GM21381 (cell line): ENCODE results near the gene ZNF138.
"Not testable (repeated sequence)": the region's sequence is repeated elsewhere in the genome, so short reads cannot be mapped to it uniquely, and the experiment has no call there.

ENCODE experiments used
- ATAC-seq: cut with Tn5 transposase; IDR thresholded peaks from one replicate; pipeline ENCODE4 v1.9.1; 2021; ENCODE audit warnings: mild to moderate bottlenecking, moderate library complexity; ENCODE audit not compliant: unreplicated experiment

ZNF138 gene

DNA sequence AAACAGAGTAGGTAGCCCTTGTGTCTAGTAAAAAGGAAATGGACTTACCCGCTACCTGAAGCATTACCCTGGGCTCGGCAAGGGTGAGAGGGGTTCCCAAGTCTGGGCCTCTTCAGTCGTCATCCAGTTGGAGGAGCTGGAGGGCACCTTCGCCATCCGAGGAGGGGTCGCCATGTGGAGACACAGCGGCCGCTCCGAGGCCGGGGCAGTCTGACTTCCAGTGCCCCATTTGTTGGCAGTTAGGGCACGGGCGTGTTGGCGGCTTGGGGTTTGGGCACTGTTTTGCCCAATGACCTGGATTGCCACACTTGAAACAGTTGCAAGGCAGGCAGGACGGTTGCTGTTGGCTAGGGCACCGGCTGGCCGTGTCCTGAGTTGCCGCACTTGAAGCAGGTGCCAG is 43.8 kb downstream of the ZNF138 start:
- not testable (repeated sequence) for ATAC-seq

DNA sequence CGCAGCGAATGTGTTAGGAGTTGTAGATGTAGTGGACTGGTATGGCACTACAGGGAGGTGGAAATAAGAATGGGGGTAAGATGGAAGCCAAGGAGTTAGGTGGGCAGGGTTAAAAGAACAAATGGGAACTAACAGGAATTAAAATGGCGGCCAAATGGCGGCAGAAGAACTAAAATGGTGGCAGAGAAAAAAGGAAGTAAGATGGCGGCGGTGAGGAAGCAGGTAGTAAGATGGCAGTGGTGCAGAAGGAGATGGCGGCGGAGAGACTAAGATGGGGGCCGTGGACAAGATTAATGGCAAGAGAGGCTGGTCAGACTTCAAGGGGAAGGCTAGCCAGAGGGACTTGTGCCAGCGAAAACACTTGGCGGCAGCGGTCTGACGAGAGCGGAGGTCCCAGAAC is 44.5 kb downstream of the ZNF138 start:
- no peak for ATAC-seq

DNA sequence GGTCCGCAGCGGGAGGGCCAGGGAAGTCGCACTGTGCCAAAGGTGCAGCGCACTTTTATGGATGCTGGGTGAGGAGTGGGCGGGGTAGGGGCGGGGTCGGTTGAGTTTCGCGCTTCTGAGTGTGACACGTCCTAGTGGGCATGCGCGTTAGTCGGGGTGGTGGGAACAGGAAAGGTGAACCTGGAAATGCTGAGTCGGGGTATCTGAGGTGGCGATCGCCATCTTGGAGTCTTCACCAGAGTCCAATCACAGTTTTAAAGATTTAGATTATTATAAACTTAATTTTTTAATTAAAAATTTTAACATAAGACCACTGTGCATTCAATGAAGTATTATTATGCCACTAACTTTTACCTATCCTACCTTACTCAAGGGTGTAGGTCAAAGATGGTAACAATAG is 45.7 kb downstream of the ZNF138 start:
- no peak for ATAC-seq

DNA sequence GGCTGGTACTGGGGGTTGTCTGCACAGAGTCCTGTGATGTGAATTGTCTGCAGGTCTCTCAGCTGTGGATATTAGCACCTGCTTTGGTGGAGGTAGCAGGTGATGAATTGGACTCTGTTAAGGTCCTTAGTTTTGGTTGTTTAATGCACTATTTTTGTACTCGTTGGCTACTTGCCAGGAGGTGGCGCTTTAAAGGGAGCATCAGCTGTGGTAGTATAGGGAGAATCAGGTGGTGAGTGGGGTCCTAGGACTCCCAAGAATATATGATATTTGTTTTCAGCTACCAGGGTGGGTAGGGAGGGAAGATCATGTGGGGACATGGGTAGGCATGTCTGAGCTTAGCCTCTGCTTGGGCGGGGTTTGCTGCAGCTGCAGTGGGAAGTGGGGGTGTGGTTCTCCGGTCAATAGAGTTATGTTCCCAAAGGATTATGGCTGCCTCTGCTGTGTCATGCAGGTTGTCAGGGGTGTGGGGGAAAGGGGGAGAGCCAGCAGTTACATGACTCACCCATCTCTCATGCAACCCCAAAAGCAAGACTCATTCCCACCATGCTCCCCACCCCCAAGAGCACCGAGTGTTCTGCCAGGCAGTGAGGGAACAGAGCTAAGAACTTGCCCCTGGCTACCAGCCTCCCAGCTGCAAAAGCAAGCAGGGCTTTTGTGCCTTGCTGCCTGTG is 55.2 kb downstream of the ZNF138 start:
- no peak for ATAC-seq

DNA sequence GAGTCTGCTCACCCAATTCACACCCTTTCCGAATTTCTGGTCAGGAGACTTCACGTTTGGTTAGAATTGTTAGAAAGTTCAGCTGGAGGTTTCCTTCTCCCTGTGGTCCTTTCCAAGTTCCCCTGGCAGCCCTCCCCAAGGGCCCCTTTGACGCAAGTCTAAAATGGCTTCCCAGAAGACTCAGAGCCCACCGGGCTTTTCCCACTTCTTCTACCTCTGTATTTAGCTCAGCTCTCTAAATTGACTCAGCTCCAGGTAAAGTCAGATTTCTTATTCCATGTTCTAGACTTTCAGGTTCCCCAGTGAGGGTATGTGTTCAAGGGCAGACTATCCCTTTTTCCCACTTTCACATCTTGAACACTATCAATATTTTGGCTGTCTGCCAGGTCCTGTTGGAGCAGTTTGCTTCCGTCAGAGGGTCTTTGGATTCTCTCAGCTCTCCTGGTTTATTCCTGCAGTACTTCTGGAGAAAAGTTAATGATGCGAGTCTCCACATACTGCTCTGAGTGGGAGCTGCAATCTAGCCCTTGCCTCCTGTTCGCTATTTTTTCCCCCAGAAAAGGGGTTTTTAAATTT is 55.8 kb downstream of the ZNF138 start:
- ATAC-seq: no peak

DNA sequence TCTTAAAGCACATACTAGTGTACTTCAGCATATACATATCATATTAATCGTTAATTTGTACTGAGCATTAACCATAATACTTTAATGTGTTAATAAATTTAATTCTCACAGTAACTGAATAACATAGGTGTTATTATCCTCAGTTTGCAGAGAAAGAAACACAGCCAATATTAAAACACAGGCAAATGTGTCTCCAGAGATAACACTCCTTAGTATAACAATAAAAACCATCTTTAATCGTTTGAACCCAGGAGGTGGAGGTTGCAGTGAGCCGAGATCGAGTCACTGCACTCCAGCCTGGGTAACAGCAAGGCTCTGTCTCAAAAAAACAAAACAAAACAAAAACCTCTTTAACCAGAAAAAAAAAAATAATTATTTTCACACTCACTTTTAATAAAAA is 59.5 kb downstream of the ZNF138 start:
- no peak for ATAC-seq

DNA sequence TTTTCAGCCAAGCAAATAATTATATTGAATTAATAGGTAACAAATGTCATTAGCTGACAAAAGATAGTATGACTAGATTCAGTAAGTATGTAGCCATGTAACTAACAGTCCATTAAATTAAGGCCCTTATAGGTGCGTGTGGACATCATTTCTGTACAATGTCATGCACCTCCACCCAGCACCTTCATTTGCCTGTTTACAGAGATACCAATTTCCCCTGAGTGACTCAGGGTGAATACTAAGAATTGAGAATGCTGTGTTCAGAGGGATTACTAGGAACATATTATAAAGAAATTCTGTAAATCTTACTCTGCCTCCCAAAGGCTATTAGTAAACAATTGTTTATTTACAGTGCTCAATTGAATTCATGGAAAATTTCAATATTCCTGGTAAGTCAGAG is 60.7 kb downstream of the ZNF138 start:
- no peak for ATAC-seq

DNA sequence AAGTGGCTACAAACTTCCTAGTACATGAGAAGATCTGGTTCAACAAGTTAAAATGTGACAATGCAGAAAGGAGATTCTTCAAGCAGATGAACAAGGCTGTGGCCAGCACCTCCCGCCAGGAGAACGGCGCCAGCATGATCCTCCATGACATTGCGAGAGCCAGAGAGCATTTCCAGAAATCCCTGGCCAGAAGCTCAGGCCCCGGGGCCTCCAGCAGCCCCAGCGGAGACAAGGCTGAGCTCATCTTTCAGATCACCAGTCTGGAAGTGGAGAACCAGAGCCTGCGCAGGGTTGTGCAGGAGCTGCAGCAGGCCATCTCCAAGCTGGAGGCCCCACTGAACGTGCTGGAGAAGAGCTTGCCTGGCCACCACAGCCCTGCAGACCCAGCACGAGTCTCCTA is 68.8 kb downstream of the ZNF138 start:
- no peak for ATAC-seq

DNA sequence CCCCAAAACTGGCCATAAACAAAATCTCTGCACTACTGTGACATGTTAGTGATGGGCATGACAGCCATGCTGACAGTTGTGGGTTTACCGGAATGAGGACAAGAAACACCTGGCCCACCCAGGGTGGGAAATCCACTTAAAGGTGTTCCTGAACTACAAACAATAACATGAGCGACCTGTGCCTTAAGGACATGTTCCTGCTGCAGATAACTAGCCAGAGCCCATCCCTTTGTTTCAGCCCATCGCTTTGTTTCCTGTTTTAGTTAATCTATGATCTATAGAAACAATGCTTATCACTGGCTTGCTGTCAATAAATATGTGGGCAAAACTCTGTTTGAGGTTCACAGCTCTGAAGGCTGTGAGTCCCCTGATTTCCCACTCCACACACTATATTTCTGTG is 69.3 kb downstream of the ZNF138 start:
- not testable (repeated sequence) for ATAC-seq

DNA sequence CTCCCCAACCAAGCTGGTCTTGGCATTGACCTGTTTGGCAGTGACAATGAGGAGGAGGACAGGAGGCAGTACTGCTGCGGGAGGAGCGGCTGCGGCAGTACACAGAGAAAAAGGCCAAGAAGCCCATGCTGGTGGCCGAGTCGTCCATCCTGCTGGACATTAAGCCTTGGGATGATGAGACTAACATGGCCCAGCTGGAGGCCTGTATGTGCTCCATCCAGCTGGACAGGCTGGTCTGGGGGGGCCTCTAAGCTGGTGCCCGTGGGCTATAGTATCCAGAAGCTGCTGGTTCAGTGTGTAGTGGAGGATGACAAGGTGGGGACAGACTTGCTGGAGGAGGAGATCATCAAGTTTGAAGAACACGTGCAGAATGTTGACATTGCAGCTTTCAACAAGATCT is 69.7 kb downstream of the ZNF138 start:
- no peak for ATAC-seq

DNA sequence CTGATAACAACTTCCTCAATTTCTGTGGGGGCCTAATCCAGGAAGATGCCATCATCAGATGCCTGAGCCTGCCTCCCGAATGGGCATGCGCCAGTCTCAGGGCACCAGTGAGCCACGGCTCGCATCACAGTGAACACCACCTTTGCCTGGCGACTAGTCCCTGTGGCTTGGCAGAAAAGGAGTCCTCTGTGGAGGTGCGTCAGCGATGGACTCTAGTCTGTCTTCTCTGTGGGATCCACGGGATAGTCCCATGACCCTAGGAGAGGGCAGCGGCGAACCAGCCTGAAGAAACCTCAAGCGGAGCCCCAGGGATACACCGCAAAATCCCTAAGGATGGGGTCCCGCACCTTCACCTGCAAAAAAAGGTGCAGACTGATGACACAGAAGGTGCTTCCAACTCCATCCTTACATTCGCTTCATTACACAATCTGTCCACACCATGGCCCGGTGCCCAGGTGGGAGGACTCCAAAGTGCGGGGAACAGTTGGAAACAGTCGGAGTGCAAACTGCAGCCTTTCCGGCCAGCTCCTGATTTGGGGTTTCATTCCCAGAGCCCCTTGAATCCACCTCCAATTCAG is 73.7 kb downstream of the ZNF138 start:
- no peak for ATAC-seq

DNA sequence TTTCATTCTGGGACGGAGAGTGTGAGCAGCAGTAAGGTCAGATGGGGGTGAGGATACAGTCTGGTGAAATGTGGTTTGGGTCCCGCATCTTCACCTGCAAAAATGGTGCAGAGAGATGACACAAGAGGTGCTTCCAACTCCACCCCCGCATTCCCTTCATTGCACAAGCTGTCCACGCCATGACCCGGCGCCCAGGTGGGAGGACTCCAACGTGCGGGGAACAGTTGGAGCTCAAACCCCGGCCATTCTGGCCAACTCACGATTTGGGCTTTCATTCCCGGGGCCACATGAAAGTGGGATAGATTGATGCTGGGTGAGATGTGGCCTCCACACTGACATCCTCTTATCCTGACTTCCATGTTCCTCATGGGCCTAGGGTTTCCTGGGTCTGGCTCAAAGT is 74.3 kb downstream of the ZNF138 start:
- no peak for ATAC-seq

DNA sequence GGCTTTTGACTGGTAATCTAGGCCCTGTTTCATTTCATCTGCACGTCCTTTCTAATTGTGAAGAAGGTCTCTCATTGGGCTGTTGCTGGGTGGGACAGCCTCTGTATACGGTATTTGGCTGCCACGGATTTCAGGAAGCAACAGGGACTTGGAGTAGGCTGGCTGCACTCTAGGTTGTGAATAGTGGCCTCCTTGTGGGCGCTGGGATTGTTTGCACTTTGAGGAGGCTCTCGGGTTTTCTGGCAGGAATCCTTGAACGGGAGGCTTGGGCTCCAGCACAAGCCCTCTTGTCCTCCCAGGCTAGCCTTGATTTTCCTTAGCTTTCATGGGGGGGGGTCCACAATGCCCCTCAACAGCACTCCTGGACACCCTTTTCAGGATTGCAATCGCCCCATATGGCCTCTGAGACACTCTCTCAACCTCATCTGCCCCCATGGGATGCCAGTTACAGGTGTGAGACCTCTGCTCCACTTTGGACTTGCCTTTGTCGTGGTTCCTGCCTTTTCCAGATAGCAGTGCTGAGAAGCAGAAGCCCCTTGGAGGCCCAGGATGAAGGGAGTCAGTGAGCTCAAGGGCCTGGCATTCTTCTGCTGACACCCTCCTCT is 75.0 kb downstream of the ZNF138 start:
- ATAC-seq: no peak

DNA sequence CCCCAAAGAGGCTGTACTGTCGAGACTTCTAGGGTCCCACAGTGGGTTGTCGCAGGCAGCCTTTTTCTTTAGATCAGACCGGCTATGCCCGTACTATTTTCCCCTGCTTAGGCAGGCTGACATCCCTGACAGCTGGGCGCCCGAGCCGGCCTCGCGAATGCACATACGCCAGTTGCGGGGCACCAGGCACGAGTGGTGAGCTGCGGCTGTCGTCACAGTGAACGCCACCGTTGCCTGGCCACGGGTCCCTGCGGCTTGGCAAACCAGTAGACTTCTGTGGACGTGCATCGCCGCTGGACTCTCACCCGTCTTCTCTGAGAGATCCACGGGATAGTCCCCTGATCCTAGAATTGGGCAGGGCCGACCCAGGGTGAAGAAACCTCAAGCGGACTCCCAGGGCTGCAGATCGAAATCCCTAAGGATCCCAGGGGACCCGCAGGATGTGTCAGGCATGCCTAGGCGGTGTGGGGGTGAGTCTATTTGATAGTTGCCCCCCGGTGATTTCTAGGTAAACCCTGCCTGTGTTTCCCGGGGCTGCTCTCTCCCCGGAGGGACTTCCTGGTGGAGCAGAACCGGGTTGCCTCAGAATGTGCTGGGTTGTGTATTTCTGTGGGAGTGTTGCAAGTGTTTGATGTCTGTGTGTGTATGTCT is 75.8 kb downstream of the ZNF138 start:
- no peak for ATAC-seq

DNA sequence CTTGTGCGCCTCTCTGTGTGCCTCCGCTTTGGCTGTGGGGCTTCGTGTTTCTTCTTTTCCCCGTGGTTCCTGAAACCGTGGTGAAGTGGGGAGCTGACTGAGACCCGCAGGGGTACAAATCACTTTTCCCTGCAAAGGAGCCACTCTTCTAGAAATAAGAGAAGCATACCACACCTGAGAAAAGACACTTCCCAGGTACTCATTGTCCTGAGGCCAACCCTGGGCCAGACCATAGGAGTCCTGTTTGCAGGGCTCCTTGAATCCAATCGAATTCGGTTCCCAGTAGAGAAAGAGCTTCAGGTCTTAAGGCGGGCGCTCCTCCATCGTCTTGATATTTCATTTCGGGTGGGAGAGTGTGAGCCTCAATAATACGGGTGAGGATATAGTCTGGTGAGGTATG is 76.4 kb downstream of the ZNF138 start:
- no peak for ATAC-seq

DNA sequence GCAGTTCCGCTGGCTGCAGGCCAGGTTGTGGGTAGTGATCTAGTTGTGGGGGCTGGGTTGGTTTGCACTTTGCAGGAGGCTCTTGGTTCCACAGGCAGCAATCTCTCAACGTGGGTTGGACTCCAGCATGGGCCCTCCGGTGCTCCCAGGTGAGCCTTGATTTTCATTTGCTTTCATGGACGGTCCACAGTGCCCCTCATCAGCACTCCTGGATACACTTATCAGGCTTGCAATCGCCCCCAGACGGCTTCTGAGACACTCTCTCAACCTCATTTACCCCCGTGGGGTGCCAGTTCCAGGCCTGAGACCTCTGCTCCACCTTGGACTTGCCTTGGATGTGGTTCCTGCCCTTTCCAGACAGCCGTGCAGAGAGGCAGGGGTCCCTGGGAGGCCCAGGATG is 77.5 kb downstream of the ZNF138 start:
- no peak for ATAC-seq

DNA sequence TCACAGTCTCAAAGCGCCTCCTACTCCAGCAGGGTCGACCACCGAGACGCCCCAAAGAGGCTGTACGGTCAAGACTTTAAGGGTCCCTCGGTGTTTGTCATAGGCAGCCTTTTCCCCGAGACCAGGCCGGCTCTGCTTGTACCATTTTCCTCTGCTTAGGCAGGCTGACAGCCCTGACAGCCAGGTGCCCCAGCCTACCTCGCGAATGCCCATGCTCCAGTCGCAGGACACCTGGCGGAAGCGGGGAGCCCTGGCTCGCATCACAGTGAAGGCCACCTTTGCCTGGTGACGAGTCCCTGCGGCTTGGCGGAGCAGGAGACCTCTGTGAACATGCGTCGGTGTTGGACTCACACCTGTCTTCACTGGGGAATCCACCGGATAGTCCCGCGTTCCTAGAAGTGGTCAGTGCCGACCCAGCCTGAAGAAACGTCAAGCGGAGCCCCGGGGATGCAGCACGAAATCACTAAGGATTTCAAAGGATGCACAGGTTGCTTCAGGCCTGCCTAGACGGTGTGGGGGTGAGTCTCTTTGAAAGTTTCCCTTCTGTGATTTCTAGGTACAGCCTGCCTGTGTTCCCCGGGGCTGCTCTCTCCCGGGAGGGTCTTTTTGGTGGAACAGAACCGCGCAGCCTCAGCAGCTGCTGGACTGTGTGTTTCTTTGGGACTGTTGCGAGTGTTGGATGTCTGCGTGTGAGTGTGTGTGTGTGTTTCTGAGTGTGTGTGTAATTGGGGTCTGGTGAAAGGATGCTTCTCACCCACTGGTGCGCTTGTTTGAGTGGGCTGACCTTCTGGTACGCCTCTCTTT is 78.3 kb downstream of the ZNF138 start:
- ATAC-seq: no peak

DNA sequence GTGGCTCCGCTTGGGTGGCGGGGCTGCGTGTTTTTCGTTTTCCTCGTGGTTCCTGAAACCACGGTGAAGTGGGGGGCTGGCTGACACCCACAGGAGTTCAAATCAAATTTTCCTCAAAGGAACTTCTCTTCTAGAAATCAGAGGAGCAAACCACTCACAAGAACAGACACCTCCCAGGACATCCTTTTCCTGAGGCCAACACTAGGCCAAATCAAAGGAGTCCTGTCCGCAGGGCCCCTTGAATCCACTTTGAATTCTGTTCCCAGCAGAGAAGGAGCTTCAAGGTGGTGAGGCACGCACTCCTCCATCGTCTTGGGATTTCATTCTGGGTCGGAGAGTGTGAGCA is 78.9 kb downstream of the ZNF138 start:
- ATAC-seq: no peak

DNA sequence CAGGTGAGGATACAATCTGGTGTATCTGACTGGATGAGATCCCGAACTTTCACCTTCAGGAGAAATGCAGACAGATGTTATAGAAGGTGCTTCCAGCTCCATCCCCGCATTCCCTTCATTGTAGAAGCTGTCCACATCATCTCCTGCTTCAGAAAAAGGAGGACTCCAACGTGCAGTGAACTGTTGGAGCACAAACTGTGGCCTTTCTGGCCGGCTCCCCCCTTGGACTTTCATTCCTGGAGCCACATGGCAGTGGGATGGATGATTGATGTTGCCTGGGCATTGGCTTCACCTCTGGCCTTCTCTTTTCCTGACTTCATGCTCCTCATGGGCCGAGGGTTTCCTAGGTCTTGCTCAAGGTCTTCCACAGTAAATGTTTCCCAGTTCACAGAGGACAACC is 79.3 kb downstream of the ZNF138 start:
- ATAC-seq: no peak

DNA sequence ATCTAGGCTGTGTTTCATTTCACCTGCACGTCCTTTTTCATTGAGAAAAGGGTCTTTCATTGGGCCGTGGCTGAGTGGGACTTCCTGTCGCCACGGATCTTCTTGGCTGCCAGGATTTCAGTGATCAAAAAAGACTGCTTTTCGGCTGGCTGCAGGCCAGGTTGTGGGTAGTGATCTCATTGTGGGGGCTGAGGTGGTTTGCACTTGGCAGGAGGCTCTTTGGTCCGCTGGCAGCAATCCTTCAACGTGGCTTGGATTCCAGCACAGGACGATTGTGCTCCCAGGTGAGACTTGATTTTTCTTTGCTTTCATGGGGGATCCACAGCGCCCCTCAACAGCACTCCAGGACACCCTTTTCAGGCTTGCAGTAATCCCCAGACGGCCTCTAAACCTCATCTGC is 79.9 kb downstream of the ZNF138 start:
- no peak for ATAC-seq

DNA sequence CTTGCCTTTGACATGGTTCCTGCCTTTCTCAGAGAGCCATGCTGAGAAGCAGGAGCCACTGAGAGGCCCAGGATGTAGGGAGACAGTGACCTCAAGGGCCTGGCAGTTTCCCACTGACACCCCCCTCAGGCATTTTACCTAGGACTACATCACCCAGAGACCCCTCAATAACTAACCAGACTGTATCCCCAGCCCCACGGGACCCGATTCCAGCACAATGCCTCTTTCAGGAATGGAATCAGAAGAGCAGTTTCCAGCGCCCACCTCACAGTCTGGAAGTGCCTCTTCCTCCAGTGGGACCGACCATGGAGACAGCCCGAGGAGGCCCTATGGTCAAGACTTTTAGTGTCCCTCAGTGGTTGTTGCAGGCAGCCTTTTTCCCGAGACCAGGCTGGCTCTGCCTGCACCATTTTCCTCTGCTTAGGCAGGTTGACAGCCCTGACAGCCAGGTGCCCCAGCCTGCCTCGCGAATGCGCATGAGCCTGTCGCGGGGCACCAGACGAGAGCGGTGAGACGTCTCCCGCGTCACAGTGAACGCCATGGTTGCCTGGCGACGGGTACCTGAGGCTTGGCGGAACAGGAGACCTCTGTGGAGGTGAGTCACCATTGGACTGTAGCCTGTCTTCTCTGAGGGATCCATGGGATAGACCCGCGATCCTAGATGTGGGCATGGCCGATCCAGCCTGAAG is 80.5 kb downstream of the ZNF138 start:
- ATAC-seq: no peak
